Retinal pigment epithelial cell (primary cell): ENCODE data around the gene CASQ1.

Source experiments
- DNase-seq: peaks from one replicate; pipeline ENCODE4 v3.0.0-alpha.2; 2010; ENCODE audit warnings: low read depth
- H3K4me3 ChIP-seq: 2 replicates; pipeline ENCODE4 v1.5.1; 2011; ENCODE audit warnings: mild to moderate bottlenecking, low read length, control low read depth, moderate library complexity
- CTCF ChIP-seq: conservative IDR thresholded peaks from 2 replicates; pipeline ENCODE4 v1.5.1; 2011; ENCODE audit warnings: low read depth, low read length, control low read depth, inconsistent platforms

Gene CASQ1

GRCh38 chr1:160237558-160237957 lies 47.2 kb downstream of the CASQ1 start:
- no peak for DNase-seq
- H3K4me3 ChIP-seq, result no peak overlapping the region
- TF ChIP-seq CTCF, result no peak

- no peak for DNase-seq
- no peak overlapping the region for H3K4me3 ChIP-seq
- no peak for TF ChIP-seq CTCF
These were observed 48.0 kb downstream of the CASQ1 start for GRCh38 chr1:160238408-160238807.

GRCh38 chr1:160239582-160240299 lies 49.4 kb downstream of the CASQ1 start:
- no peak for DNase-seq
- no peak overlapping the region for H3K4me3 ChIP-seq
- TF ChIP-seq CTCF, result no peak

- no peak overlapping the region for H3K4me3 ChIP-seq
- no peak for DNase-seq
- no peak for TF ChIP-seq CTCF
These were observed 53.4 kb downstream of the CASQ1 start for GRCh38 chr1:160243767-160244166.

- TF ChIP-seq CTCF, result no peak
- DNase-seq, result no peak
- no peak overlapping the region for H3K4me3 ChIP-seq
These were observed 53.8 kb downstream of the CASQ1 start for GRCh38 chr1:160244209-160244608.

- TF ChIP-seq CTCF, result no peak
- no peak for DNase-seq
- no peak overlapping the region for H3K4me3 ChIP-seq
These were observed 55.1 kb downstream of the CASQ1 start for GRCh38 chr1:160245434-160245833.

- no peak overlapping the region for H3K4me3 ChIP-seq
- no peak for TF ChIP-seq CTCF
- no peak for DNase-seq
These were observed 56.7 kb downstream of the CASQ1 start for GRCh38 chr1:160247053-160247452.
